A549 (cell line): ENCODE measurements around the gene CELF5.

ENCODE experiments used
- CHD4 ChIP-seq: fragments of 200-600 bp; sonication (generic); IDR thresholded peaks from 2 replicates; pipeline ENCODE4 v1.6.1; 2016; ENCODE audit warnings: antibody characterized with exemption, mild to moderate bottlenecking, borderline replicate concordance
- CTCF ChIP-seq: fragments of >200 bp; sonication (Bioruptor Twin); formaldehyde crosslinking; IDR thresholded peaks from 3 replicates; pipeline ENCODE4 v1.5.1; 2016
- ELK1 ChIP-seq: fragments of 150-350 bp; IDR thresholded peaks from 2 replicates; pipeline ENCODE4 v1.6.1; 2014; ENCODE audit warnings: low read depth, mild to moderate bottlenecking, low read length
- JUN ChIP-seq, 2 experiments: fragments of >200 bp; sonication (Bioruptor Twin); formaldehyde crosslinking; IDR thresholded peaks; 2 replicates in 1 of 2; 3 replicates in 1 of 2; pipeline ENCODE4 v1.6.1; 2016 to 2017
- MAFK ChIP-seq: fragments of 450-650 bp; IDR thresholded peaks from 2 replicates; pipeline ENCODE4 v1.6.1; 2014; ENCODE audit not compliant: partially characterized antibody
- MAX ChIP-seq: IDR thresholded peaks from 2 replicates; pipeline ENCODE4 v1.6.1; 2012
- PHF8 ChIP-seq: fragments of 200-600 bp; sonication (generic); IDR thresholded peaks from 2 replicates; pipeline ENCODE4 v1.6.1; 2016; ENCODE audit warnings: low read depth, mild to moderate bottlenecking, antibody characterized with exemption, moderate library complexity, borderline replicate concordance
- POLR2A ChIP-seq: IDR thresholded peaks from 2 replicates; pipeline ENCODE4 v1.6.1; 2012; ENCODE audit warnings: mild to moderate bottlenecking, low read length
- POLR2AphosphoS2 ChIP-seq: conservative IDR thresholded peaks from 2 replicates; pipeline ENCODE4 v1.6.1; 2012; ENCODE audit warnings: low read length, improper control_type of control experiment, inconsistent platforms
- RAD21 ChIP-seq, 2 experiments: fragments of >200 bp in 1 of 2; sonication (Bioruptor Twin) in 1 of 2; formaldehyde crosslinking in 1 of 2; IDR thresholded peaks in 1 of 2; conservative IDR thresholded peaks in 1 of 2; 2 replicates in 1 of 2; 3 replicates in 1 of 2; pipeline ENCODE4 v1.6.1; 2012 to 2018; ENCODE audit warnings: inconsistent platforms in 1 of 2
- USF2 ChIP-seq: fragments of 450-650 bp; IDR thresholded peaks from 2 replicates; pipeline ENCODE4 v1.6.1; 2014; ENCODE audit warnings: antibody characterized with exemption
- ZSCAN20 ChIP-seq: fragments of 250-450 bp; sonication (Bioruptor Pico); IDR thresholded peaks from 2 replicates; pipeline ENCODE4 v1.8.0; 2022; ENCODE audit warnings: mild to moderate bottlenecking, moderate library complexity

- TF ChIP-seq POLR2A, result no peak
- TF ChIP-seq PHF8, result no peak
- TF ChIP-seq ZSCAN20 (CRISPR knock-in tag), result no peak
- no peak for TF ChIP-seq ELK1
- TF ChIP-seq CTCF, result no peak
- no peak for TF ChIP-seq USF2
- TF ChIP-seq JUN (IDR thresholded peaks at IDR 0.05), result no peak
- no peak for TF ChIP-seq POLR2AphosphoS2
- no peak for TF ChIP-seq MAX
- no peak for TF ChIP-seq RAD21 (conservative IDR thresholded peaks at IDR 0.05 in 1 of 2, IDR thresholded peaks at IDR 0.05 in 1 of 2)
- TF ChIP-seq MAFK, result no peak
- no peak for TF ChIP-seq CHD4
These were observed 111.2 kb downstream of the CELF5 start for GRCh38 chr19:3335431-3336350.
